Placental pericyte (primary cell): ENCODE measurements around the gene SRGAP2C. TPM values are rescaled to one million over a fixed set of nuclear protein-coding genes. Genes with fewer than 3 reads are reported as not detected.

Experiments used
- small RNA-seq: library from RNA; depleted of rRNA; stranded (forward); fragments of <200 nt; gene quantifications from one replicate; pipeline ENCODE3, GENCODE V24; 2012; ENCODE audit warnings: low replicate concordance
- total RNA-seq: library from RNA; depleted of rRNA; stranded (reverse); fragments of >200 nt; gene quantifications from 2 replicates; pipeline ENCODE4 v1.2.3, GENCODE V29; 2012

SRGAP2C gene
- total RNA-seq: 27.8 and 29.6 TPM in 2 replicates

GRCh38 chr1:121184290-121185127 lies at the start of gene SRGAP2C, which contains the start of gene FAM72B:
SRGAP2C (plus strand) TSS chr1:121184975; CDS start chr1:121187447, 2,472 bp downstream.
FAM72B (minus strand) TSS chr1:121184340; CDS start chr1:121183489, 851 bp downstream.

Small RNA genes within 50 kb of the gene (small RNA-seq; reads per million reads assigned to genes)
- not detected for gene AC243994.1

Other genes starting within 250 kb of the SRGAP2C start
- gene FAM72B, start 635 bp upstream of the SRGAP2C start, total RNA-seq: 1.5 and 4.6 TPM in 2 replicates